NCI-H774 (cell line): ENCODE measurements around the gene ZNF648.
"Not testable (repeated sequence)": the region's sequence is repeated elsewhere in the genome, so short reads cannot be mapped to it uniquely, and the experiment has no call there.

ENCODE experiments used
- DNase-seq: peaks from one replicate; lab custom pipeline; 2025; lab: John Stamatoyannopoulos, UW

The ZNF648 gene

GRCh38 chr1:182029002-182029378 is 32.5 kb downstream of the ZNF648 start:
- DNase-seq = no peak

GRCh38 chr1:182015360-182015759 is 46.2 kb downstream of the ZNF648 start:
- no peak for DNase-seq

GRCh38 chr1:182010800-182011370 is 50.6 kb downstream of the ZNF648 start:
- not testable (repeated sequence) for DNase-seq

- not testable (repeated sequence) for DNase-seq
Observed at GRCh38 chr1:182005398-182005797, 56.1 kb downstream of the ZNF648 start.

DNA sequence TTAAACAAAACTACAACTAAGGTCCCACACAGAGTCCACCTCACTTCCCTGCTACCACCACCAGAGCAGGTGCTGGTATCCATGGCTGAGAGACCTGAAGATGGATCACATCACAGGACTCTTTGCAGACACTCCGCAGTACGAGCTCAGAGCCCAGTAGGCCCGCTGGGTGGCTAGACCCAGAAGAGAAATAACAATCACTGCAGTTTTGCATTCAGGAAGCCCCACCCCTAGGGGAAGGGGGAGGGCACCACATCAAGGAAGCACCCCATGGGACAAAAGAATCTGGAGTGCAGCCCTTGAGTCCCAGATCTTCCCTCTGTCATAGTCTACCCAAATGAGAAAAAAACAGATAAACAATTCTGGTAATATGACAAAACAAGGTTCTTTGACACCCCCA is 56.9 kb downstream of the ZNF648 start:
- no peak for DNase-seq
